SKM-1 treated with dmso at 0.1 percent for 144 hours (cell line): Measurements from ENCODE around the gene KRTAP10-5.
"Not testable (repeated sequence)": the region's sequence is repeated elsewhere in the genome, so short reads cannot be mapped to it uniquely, and the experiment has no call there.

Experiments used
- DNase-seq: peaks from one replicate; lab custom pipeline; 2025; ENCODE audit not compliant: unreplicated experiment; lab: John Stamatoyannopoulos, UW

The KRTAP10-5 gene, protein sequence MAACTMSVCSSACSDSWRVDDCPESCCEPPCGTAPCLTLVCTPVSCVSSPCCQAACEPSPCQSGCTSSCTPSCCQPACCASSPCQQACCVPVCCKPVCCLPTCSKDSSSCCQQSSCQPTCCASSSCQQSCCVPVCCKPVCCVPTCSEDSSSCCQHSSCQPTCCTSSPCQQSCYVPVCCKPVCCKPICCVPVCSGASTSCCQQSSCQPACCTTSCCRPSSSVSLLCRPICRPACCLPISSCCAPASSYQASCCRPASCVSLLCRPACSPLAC

DNA sequence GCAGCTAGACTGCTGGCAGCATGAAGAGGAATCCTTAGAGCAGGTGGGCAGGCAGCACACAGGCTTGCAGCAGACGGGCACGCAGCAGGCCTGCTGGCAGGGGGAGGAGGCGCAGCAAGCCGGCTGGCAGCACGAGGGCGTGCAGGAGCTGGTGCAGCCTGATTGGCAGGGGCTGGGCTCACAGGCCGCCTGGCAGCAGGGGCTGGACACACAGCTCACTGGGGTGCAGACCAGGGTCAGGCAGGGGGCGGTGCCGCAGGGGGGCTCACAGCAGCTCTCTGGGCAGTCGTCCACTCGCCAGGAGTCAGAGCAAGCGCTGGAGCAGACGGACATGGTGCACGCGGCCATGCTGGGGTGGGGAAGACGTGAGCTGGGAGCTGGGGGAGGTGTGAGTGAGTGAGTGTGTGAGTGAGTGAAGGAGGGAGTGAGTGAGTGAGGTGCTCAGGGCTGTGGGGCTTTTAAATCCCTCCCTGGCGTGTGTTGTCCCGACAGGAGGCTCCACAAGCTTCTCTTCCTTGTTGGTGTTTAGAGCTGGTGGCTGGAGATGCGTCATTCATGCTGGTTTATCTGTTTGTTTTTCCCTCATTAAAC lies at the start of gene KRTAP10-5:
Gene KRTAP10-5 (minus strand): TSS at position 374 of the 591 bp plus-strand sequence. CDS start 26 bp downstream, at position 348.
- DNase-seq = not testable (repeated sequence)

- no peak for DNase-seq
These were observed 48.4 kb upstream of the KRTAP10-5 start for GRCh38 chr21:44628707-44629391.

DNA sequence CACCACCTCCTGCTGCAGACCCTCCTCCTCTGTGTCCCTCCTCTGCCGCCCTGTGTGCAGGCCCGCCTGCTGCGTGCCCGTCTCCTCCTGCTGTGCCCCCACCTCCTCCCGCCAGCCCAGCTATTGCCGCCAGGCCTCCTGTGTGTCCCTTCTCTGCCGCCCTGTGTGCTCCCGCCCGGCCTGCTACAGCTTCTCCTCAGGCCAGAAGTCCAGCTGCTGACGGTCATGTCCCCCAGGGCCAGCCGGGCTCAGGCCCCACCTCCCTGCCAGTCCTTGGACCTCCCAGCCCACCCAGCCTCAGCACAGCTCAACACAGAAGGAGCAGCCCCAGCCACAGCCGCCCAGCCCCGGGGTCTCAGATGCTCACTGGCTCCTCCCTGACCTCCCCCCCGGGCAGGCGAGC lies 47.4 kb upstream of the KRTAP10-5 start:
- DNase-seq = not testable (repeated sequence)

DNA sequence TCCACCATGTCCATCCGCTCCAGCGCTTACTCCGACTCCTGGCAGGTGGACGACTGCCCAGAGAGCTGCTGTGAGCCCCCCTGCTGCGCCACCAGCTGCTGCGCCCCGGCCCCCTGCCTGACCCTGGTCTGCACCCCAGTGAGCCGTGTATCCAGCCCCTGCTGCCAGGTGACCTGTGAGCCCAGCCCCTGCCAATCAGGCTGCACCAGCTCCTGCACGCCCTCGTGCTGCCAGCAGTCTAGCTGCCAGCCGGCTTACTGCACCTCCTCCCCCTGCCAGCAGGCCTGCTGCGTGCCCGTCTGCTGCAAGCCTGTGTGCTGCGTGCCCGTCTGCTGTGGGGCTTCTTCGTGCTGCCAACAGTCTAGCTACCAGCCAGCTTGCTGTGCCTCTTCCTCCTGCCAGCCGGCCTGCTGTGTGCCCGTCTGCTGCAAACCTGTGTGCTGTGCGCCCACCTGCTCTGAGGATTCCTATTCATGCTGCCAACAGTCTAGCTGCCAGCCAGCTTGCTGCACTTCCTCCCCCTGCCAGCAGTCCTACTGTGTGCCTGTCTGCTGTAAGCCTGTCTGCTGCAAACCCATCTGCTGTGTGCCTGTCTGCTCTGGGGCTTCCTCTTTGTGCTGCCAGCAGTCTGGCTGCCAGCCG lies 46.9 kb upstream of the KRTAP10-5 start:
- DNase-seq = not testable (repeated sequence)

DNA sequence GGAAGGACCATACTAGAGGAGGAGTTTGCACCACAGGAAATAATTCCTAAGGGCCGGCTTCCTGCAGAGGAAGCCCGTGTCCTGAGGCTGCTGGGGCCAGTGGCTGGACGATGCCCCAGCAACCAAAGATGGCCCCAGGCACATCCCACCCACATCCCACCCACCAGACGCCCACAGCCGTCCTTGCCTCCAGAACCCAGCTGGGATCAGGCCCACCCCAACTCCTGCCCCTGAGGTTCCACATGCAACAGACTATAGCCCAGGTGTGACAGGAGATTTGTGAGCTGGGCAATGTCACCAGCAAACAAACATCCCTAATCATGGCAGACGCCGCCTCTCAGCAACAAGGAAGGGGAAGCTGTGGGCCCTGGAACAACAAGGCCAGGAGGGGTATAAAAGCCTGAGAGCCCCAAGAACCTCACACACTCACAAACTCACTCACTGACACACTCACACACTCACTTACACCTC lies 46.3 kb upstream of the KRTAP10-5 start, which contains the start of gene KRTAP10-9:
Gene KRTAP10-9 (plus strand): TSS at position 421 of the 471 bp plus-strand sequence. CDS start 79 bp downstream, outside the sequence.
- DNase-seq = no peak

GRCh38 chr21:44626262-44626661 lies 45.9 kb upstream of the KRTAP10-5 start:
- DNase-seq = no peak

GRCh38 chr21:44625756-44626155 lies 45.4 kb upstream of the KRTAP10-5 start:
- DNase-seq = no peak

DNA sequence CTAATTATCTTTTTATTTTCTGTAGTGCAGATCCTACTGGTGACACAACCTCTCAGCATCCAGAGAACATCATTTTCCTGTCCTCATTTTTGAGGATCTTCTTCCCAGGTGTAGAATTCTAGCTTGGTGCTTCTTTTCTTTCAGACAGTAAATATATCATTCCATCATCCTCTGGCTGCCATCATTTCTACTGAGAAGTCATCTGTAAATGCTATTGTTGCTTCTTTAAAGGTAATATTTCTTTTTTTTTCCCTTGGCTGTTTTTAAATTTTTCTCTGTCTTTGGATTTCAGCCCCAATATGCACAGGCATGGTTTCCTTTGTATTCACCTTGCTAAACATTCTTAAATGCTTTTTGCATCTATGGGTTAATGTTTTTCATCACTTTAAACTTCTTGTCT lies 43.2 kb upstream of the KRTAP10-5 start:
- no peak for DNase-seq

DNA sequence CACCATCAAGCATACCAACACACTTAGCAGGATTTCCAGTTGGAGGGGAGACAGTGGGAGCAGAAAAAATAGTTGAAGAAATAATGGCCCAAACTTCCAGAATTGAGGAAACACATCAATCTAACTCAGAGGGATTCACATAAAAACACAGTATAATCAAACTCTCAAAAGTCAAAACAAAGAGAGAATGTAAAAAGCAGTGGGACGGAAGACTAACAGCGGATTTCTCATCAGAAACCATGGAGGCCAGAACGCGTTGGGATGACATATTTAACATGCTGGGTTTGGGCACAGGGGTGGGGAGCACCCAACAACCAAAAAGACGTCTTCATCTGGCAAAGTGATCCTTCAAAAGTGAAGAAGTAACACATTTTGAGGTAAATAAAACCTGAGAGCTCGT lies 39.5 kb upstream of the KRTAP10-5 start:
- DNase-seq = no peak

DNA sequence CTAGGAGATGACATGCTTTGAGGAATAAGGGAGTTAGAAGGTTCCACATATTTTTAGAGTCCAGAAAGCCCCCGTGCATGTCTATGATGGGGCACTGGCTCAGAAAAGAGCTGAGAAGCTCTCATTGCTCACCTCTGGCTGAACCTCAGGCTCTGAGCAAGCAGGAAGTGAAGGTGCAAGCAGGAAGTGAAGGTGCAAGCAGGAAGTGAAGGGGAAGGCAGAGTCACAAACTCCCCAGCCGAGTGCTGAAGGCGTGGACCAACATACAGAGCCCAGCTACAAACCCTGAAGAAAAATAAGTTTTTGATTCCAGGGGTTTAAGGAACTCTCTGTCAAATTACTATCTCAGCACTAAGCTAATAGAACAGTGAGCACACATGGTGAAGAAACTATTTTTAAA lies 38.5 kb upstream of the KRTAP10-5 start:
- no peak for DNase-seq

DNA sequence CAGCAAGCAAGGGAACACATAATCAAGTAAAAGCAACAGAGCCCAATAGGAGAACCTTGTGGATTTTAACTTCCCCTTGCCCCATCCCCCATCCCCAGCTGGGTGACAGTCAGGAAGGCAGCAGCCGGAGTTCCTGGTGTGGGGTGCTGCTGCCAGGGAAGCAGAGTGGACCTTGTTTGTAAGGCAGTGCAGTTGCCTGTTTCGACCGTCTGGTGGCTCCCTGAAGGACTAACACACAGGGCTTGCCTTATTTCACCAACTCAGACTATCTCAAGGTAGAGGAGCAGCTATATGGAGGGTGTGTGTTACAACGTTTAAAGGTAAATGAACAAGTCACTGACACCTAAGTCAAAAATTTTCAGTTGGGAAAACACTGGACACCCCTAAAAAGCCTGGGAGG lies 38.1 kb upstream of the KRTAP10-5 start:
- DNase-seq = peak; percentile 50

DNA sequence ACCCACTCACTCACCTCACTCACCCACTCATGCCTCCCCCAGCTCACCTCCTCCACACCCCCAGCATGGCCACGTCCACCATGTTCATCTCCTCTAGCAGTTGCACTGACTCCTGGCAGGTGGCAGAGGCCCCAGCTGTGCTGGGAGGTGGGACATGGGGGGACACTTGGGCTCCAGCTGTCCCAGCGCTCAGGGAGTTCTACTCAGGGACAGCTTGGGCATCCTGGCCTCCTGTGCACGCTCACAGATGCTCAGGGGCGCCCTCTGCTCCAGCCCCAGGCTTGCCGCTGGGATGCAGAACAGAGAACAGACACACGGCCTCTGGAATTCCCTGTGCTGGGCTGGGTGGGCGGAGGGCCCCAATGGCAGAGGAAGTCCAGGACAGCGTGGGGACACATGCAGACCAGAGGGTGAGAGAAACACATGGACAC lies 36.7 kb upstream of the KRTAP10-5 start:
- no peak for DNase-seq

- DNase-seq = no peak
These were observed 36.2 kb upstream of the KRTAP10-5 start for GRCh38 chr21:44616591-44616926.

GRCh38 chr21:44615911-44616590 lies 35.6 kb upstream of the KRTAP10-5 start:
- DNase-seq = no peak

DNA sequence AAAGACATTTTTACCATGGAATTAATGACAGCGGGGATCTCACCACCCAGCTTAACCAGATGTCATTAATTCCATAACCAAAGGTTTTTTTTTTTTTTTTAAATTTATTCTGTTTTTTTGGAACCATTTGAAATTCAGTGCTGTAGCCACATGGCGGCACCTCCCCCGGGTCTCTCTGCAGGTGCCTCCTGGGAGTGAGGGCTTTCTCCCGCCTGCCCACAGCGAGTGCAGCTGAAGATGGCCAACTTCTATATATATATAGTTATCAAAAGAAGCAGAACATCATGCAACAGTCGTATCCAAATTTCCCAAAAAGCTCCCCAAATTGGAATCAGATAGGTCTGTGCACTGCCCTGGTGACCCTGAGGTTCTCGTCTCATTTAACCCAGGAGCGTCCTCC lies 35.1 kb upstream of the KRTAP10-5 start:
- no peak for DNase-seq

DNA sequence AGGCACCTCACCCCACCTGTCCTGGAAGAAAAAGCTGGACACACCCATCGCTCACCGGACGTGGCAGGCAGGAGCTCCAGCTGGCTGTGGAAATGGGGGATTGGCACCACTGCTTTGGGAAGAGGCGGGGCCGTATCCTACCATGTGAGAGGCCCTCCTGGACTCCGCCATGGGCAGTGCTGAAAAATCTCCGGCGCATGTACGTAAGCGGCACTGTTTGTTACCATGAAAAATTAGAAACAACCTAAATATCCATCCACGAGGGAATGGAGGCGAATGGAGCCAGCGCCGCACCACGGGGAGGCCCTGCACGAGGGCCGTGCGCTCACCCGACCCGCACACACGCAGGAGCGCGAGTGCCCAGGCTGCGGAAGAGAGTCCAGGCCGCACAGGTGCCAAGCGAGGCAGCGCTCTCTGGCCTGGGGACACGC lies 34.6 kb upstream of the KRTAP10-5 start:
- no peak for DNase-seq

- DNase-seq = no peak
These were observed 33.8 kb upstream of the KRTAP10-5 start for GRCh38 chr21:44614161-44614631.

DNA sequence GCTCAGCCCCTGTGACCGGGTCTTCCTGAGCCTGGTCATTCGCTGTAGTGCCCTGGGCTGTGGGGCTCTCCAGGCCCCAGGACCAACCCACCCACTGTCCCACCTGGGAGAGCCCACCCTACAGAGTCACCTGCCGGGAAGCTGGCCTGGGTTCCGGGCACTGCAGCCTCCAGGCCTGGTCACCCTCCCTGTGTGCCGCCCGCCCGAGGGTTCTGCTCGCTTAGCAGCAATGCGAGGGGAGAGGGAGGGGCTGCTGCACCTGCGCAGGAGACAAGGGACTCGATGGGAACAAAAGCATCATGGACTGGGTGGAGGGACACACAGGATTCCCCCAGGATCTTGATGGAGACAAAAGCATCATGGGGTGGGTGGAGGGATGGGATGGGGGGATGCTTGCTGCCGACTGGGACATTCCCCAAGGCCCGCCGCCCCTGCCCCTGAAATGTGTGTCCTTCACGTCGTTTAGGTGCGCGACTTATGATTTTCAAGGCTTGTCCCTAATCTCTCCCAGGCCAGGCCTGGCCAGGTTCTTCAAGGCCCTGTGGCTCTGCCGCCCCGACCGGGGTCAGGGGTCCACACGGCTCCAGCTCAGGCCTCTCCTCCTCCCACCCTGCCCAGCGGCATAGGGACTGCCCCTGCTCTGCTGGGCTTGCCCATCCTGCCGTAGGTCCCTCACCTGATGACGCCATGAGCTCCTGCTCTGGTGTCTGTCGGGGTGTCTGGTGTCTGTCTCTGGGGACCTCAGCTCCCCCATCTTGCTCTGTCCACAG lies 33.2 kb upstream of the KRTAP10-5 start:
- no peak for DNase-seq

DNA sequence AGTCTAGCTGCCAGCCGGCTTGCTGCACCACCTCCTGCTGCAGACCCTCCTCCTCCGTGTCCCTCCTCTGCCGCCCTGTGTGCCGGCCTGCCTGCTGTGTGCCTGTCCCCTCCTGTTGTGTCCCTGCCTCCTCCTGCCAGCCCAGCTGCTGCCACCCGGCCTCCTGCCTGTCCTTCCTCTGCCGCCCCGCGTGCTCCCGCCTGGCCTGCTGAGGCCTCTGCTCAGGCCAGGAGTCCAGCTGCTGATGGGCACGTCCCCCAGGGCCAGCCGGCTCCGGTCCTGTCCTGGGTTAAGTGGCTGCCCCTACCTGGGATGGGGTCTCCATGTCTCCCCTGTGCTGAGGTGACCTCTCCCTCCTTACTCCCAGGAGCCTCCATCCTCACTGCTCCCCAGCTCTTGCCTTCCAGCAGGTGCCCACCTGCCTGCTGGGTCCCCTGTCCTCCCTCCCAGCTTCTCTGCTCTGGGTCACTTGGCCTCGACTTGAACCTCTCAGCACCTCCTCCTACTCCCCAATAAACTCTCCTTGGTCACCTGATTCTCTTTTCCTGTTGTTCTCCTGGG lies 32.3 kb upstream of the KRTAP10-5 start:
- no peak for DNase-seq

DNA sequence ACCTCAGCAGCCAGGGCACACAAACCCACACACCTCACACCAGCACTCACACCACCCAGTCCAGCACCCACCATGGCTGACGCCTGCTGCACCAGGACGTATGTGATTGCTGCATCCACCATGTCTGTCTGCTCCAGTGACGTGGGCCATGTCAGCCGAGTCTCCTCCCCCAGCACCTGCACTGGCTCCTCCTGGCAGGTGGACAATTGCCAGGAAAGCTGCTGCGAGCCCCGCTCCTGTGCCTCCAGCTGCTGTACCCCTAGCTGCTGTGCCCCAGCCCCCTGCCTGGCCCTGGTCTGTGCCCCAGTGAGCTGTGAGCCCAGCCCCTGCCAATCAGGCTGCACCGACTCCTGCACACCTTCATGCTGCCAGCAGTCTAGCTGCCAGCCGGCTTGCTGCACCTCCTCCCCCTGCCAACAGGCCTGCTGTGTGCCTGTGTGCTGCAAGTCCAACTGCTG lies 31.7 kb upstream of the KRTAP10-5 start, which contains the start of gene KRTAP10-8:
Gene KRTAP10-8 (plus strand): TSS at position 51 of the 458 bp plus-strand sequence. CDS start 22 bp downstream, at position 73.
- no peak for DNase-seq
